ENCODE data around the gene PPP1CC.

GRCh38 chr12:110686294-110686903 lies 56.3 kb downstream of the PPP1CC start:
- TF ChIP-seq, protein P1, sequence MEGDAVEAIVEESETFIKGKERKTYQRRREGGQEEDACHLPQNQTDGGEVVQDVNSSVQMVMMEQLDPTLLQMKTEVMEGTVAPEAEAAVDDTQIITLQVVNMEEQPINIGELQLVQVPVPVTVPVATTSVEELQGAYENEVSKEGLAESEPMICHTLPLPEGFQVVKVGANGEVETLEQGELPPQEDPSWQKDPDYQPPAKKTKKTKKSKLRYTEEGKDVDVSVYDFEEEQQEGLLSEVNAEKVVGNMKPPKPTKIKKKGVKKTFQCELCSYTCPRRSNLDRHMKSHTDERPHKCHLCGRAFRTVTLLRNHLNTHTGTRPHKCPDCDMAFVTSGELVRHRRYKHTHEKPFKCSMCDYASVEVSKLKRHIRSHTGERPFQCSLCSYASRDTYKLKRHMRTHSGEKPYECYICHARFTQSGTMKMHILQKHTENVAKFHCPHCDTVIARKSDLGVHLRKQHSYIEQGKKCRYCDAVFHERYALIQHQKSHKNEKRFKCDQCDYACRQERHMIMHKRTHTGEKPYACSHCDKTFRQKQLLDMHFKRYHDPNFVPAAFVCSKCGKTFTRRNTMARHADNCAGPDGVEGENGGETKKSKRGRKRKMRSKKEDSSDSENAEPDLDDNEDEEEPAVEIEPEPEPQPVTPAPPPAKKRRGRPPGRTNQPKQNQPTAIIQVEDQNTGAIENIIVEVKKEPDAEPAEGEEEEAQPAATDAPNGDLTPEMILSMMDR (IDR thresholded peaks at IDR 0.05) = no peak
- TF ChIP-seq POLR2A (IDR thresholded peaks at IDR 0.05) = no peak

Measured in testis (tissue), 2 donors.